Sigmoid colon (tissue), 7 donors: ENCODE results near the gene VRTN. TPM values are rescaled to one million over a fixed set of nuclear protein-coding genes. Genes with fewer than 3 reads are reported as not detected.

Experiments used
- DNase-seq: peaks from one replicate; pipeline ENCODE4 v3.0.0-alpha.2; 2019
- H3K27ac ChIP-seq, 4 donors: fragments of 200-600 bp; sonication (generic); one replicate each; pipeline ENCODE4 v1.5.1; 2016 to 2019; ENCODE audit warnings: mild to moderate bottlenecking in 1 of 4
- H3K27me3 ChIP-seq, 3 donors: fragments of 200-600 bp; sonication (generic); one replicate each; pipeline ENCODE4 v1.5.1; 2019; ENCODE audit warnings: mild to moderate bottlenecking in 1 of 3
- H3K36me3 ChIP-seq, 4 donors: fragments of 200-600 bp; sonication (generic); one replicate each; pipeline ENCODE4 v1.5.1; 2016 to 2019
- H3K4me1 ChIP-seq, 4 donors: fragments of 200-600 bp; sonication (generic); one replicate each; pipeline ENCODE4 v1.5.1; 2017 to 2019
- H3K4me3 ChIP-seq, 4 donors: fragments of 200-600 bp; sonication (generic); one replicate each; pipeline ENCODE4 v1.5.1; 2017 to 2019; ENCODE audit warnings: mild to moderate bottlenecking in 2 of 4, moderate library complexity in 1 of 4
- H3K9me3 ChIP-seq, 4 donors: fragments of 200-600 bp in 3 of 4; sonication (generic) in 3 of 4; one replicate each; pipeline versions ENCODE4 v1.5.1 to v1.6.1; 2013 to 2019
- CTCF ChIP-seq, 4 experiments: fragments of 450-650 bp in 3 of 4; fragments of 200-600 bp in 1 of 4; IDR thresholded peaks; one replicate each; pipeline ENCODE4 v1.5.1; 2016 to 2019; ENCODE audit warnings: antibody characterized with exemption in 4 of 4, mild to moderate bottlenecking in 3 of 4, moderate library complexity in 2 of 4
- EP300 ChIP-seq, 4 donors: sonication (generic); formaldehyde crosslinking; IDR thresholded peaks; one replicate each; pipeline ENCODE4 v1.6.1; 2017; ENCODE audit warnings: antibody characterized with exemption in 4 of 4
- POLR2A ChIP-seq, 2 donors: fragments of 450-650 bp; IDR thresholded peaks; one replicate each; pipeline ENCODE4 v1.6.1; 2016; ENCODE audit warnings: antibody characterized with exemption in 2 of 2, mild to moderate bottlenecking in 2 of 2, moderate library complexity in 2 of 2
- POLR2AphosphoS5 ChIP-seq, 4 donors: sonication (generic); formaldehyde crosslinking; IDR thresholded peaks; one replicate each; pipeline ENCODE4 v1.6.1; 2017; ENCODE audit warnings: antibody characterized with exemption in 4 of 4
- WGBS, 2 donors: extraction: QIAGEN DNeasy Blood & Tissue Kit; methylation state at CpG; one replicate each; pipeline ENCODE4 v1.1.7; 2013; 5-methylcytosine and 5-hydroxymethylcytosine counted together
- intact Hi-C: fragments of 100-400 bp; cut with DNase I; formaldehyde crosslinking; loops from one replicate; pipeline ENCODE4 v1.15.1; 2023
- polyA plus RNA-seq, 3 donors: library from polyadenylated mRNA; stranded (reverse); fragments of 200-250 nt; gene quantifications; one replicate each; pipeline ENCODE4 v1.2.3, GENCODE V29; 2013
- total RNA-seq, 4 donors: library from RNA; depleted of rRNA; stranded (reverse); fragments of >200 nt; gene quantifications; one replicate each; pipeline ENCODE4 v1.1.0, GENCODE V29; 2016
- donor health status: healthy with polysubstance abuse.
- donor health status: Bipolar disorder and iron deficiency.
- donor health status: healthy.

VRTN gene
- total and polyA plus RNA-seq, 7 donors = 0.23 to 0.25 TPM; not detected in 5

GRCh38 chr14:74313601-74314000 is 34.7 kb upstream of the VRTN start:
- no peak for TF ChIP-seq POLR2AphosphoS5 (IDR thresholded peaks at IDR 0.05)
- TF ChIP-seq POLR2A (IDR thresholded peaks at IDR 0.05) = no peak
- TF ChIP-seq EP300 (IDR thresholded peaks at IDR 0.05) = no peak
- TF ChIP-seq CTCF (IDR thresholded peaks at IDR 0.05) = no peak
- 86% methylated on average over 5 of the region's 5 CpGs for WGBS, 2 donors

GRCh38 chr14:74314576-74314975 is 33.7 kb upstream of the VRTN start:
- H3K4me1 ChIP-seq = no peaks in the 10 kb centered on the region
- no peak for TF ChIP-seq CTCF (IDR thresholded peaks at IDR 0.05)
- TF ChIP-seq POLR2AphosphoS5 (IDR thresholded peaks at IDR 0.05) = no peak
- no peak for TF ChIP-seq EP300 (IDR thresholded peaks at IDR 0.05)
- TF ChIP-seq POLR2A (IDR thresholded peaks at IDR 0.05) = no peak
- H3K9me3 ChIP-seq = no peaks in the 10 kb centered on the region
- H3K4me3 ChIP-seq = no peak overlapping the region
- intact Hi-C loops = no loop called here
- H3K27me3 ChIP-seq = no peaks in the 10 kb centered on the region
- H3K36me3 ChIP-seq = no peaks in the 10 kb centered on the region
- H3K27ac ChIP-seq = no peak overlapping the region
- 86% methylated on average over 4 of the region's 4 CpGs for WGBS, 2 donors
- no peak for DNase-seq

More at GRCh38 chr14:74313601-74314000, 34.7 kb upstream of the VRTN start:
- intact Hi-C loops = no loop called here
- H3K4me1 ChIP-seq = no peaks in the 10 kb centered on the region
- no peaks in the 10 kb centered on the region for H3K27me3 ChIP-seq
- no peak overlapping the region for H3K4me3 ChIP-seq
- no peaks in the 10 kb centered on the region for H3K9me3 ChIP-seq
- H3K27ac ChIP-seq = no peak overlapping the region
- no peak for DNase-seq
- H3K36me3 ChIP-seq = no peaks in the 10 kb centered on the region

- H3K27me3 ChIP-seq = no peaks in the 10 kb centered on the region
- intact Hi-C loops = no loop called here
Observed at GRCh38 chr14:74324931-74325361, 23.3 kb upstream of the VRTN start.

GRCh38 chr14:74325446-74325845 is 22.8 kb upstream of the VRTN start:
- 78 to 86% methylated on average over 3 of the region's 3 CpGs for WGBS, 2 donors
- Histone ChIP-seq H3K27me3 (no peaks in the 10 kb centered on the region), H3K27ac (no peak overlapping the region), H3K36me3 (no peaks in the 10 kb centered on the region), H3K4me1 (no peaks in the 10 kb centered on the region), H3K4me3 (no peak overlapping the region), H3K9me3 (no peaks in the 10 kb centered on the region)
- no peak for DNase-seq
- TF ChIP-seq POLR2A (IDR thresholded peaks at IDR 0.05) (no peak), CTCF (IDR thresholded peaks at IDR 0.05) (no peak), EP300 (IDR thresholded peaks at IDR 0.05) (no peak), POLR2AphosphoS5 (IDR thresholded peaks at IDR 0.05) (no peak)
- intact Hi-C loops = no loop called here

More at GRCh38 chr14:74324931-74325361, 23.3 kb upstream of the VRTN start:
- no peak overlapping the region for H3K27ac ChIP-seq
- WGBS, 2 donors = 60 to 67% methylated on average over 3 of the region's 3 CpGs
- no peaks in the 10 kb centered on the region for H3K9me3 ChIP-seq
- DNase-seq = no peak
- H3K36me3 ChIP-seq = no peaks in the 10 kb centered on the region
- no peaks in the 10 kb centered on the region for H3K4me1 ChIP-seq
- H3K4me3 ChIP-seq = no peak overlapping the region
- peak in 2 of 4 experiments; percentile 12 to 32 for TF ChIP-seq CTCF (IDR thresholded peaks at IDR 0.05)
- no peak for TF ChIP-seq POLR2AphosphoS5 (IDR thresholded peaks at IDR 0.05)
